Measurements from ENCODE around the gene FAM169A. TPM values are rescaled to one million over a fixed set of nuclear protein-coding genes. Genes with fewer than 3 reads are reported as not detected.
A peak's percentile ranks its signal among the peaks of the same experiment; 100 is the strongest.
"Not testable (repeated sequence)": the region's sequence is repeated elsewhere in the genome, so short reads cannot be mapped to it uniquely, and the experiment has no call there.

Gene FAM169A
- 10.2 and 10.5 TPM in 2 replicates for total RNA-seq (2014; rRNA removed; shearing (Covaris generic))
- polyA plus RNA-seq (2015; cell fraction: cytosol; rRNA removed), result 6.2 and 6.8 TPM in 2 replicates
- 10.2 and 12.2 TPM in 2 replicates for polyA plus RNA-seq (2015; cell fraction: nucleus; rRNA removed)

- in situ Hi-C loops (cut with HindIII; ENCODE audit: low pct_unique_long_range_greater_than_20kb, low sequenced_read_pairs), result no loop called here
- DNase-seq (ENCODE audit: low read depth, low spot score), result peak; percentile 44
Measured at GRCh38 chr5:74865804-74866595, at the start of gene FAM169A. Gene FAM169A, minus strand, starts transcription at chr5:74866387. Its CDS starts 24,711 bp downstream, at chr5:74841676.

GRCh38 chr5:74915488-74915887 lies 49.3 kb upstream of the FAM169A start:
- in situ Hi-C loops (cut with HindIII; ENCODE audit: low pct_unique_long_range_greater_than_20kb, low sequenced_read_pairs), result no loop called here

GRCh38 chr5:74911421-74911820 lies 45.2 kb upstream of the FAM169A start:
- DNase-seq (ENCODE audit: low read depth, low spot score); in situ Hi-C loops (cut with HindIII; ENCODE audit: low pct_unique_long_range_greater_than_20kb, low sequenced_read_pairs): not testable (repeated sequence)

More at GRCh38 chr5:74915488-74915887, 49.3 kb upstream of the FAM169A start:
- DNase-seq (ENCODE audit: low read depth, low spot score), result no peak

GRCh38 chr5:74909888-74910287 lies 43.7 kb upstream of the FAM169A start:
- in situ Hi-C loops (cut with HindIII; ENCODE audit: low pct_unique_long_range_greater_than_20kb, low sequenced_read_pairs); DNase-seq (ENCODE audit: low read depth, low spot score): not testable (repeated sequence)

- DNase-seq (ENCODE audit: low read depth, low spot score); in situ Hi-C loops (cut with HindIII; ENCODE audit: low pct_unique_long_range_greater_than_20kb, low sequenced_read_pairs): not testable (repeated sequence)
Measured at GRCh38 chr5:74908237-74908636, 42.0 kb upstream of the FAM169A start.

- in situ Hi-C loops (cut with HindIII; ENCODE audit: low pct_unique_long_range_greater_than_20kb, low sequenced_read_pairs); DNase-seq (ENCODE audit: low read depth, low spot score): not testable (repeated sequence)
Measured at GRCh38 chr5:74904713-74905112, 38.5 kb upstream of the FAM169A start.

- DNase-seq (ENCODE audit: low read depth, low spot score), result peak; percentile 65
- in situ Hi-C loops (cut with HindIII; ENCODE audit: low pct_unique_long_range_greater_than_20kb, low sequenced_read_pairs), result no loop called here
Measured at GRCh38 chr5:74903165-74903787, 37.1 kb upstream of the FAM169A start.

GRCh38 chr5:74897049-74897448 lies 30.9 kb upstream of the FAM169A start:
- DNase-seq (ENCODE audit: low read depth, low spot score), result no peak
- in situ Hi-C loops (cut with HindIII; ENCODE audit: low pct_unique_long_range_greater_than_20kb, low sequenced_read_pairs), result no loop called here

GRCh38 chr5:74895906-74896305 lies 29.7 kb upstream of the FAM169A start:
- DNase-seq (ENCODE audit: low read depth, low spot score), result no peak
- in situ Hi-C loops (cut with HindIII; ENCODE audit: low pct_unique_long_range_greater_than_20kb, low sequenced_read_pairs), result no loop called here

GRCh38 chr5:74894351-74894750 lies 28.2 kb upstream of the FAM169A start:
- in situ Hi-C loops (cut with HindIII; ENCODE audit: low pct_unique_long_range_greater_than_20kb, low sequenced_read_pairs), result no loop called here
- DNase-seq (ENCODE audit: low read depth, low spot score), result no peak

GRCh38 chr5:74892921-74893320 lies 26.7 kb upstream of the FAM169A start:
- in situ Hi-C loops (cut with HindIII; ENCODE audit: low pct_unique_long_range_greater_than_20kb, low sequenced_read_pairs), result no loop called here
- no peak for DNase-seq (ENCODE audit: low read depth, low spot score)

GRCh38 chr5:74889523-74890105 lies 23.4 kb upstream of the FAM169A start:
- in situ Hi-C loops (cut with HindIII; ENCODE audit: low pct_unique_long_range_greater_than_20kb, low sequenced_read_pairs), result no loop called here
- DNase-seq (ENCODE audit: low read depth, low spot score), result no peak

GRCh38 chr5:74888117-74888516 lies 21.9 kb upstream of the FAM169A start:
- in situ Hi-C loops (cut with HindIII; ENCODE audit: low pct_unique_long_range_greater_than_20kb, low sequenced_read_pairs), result no loop called here
- no peak for DNase-seq (ENCODE audit: low read depth, low spot score)

- in situ Hi-C loops (cut with HindIII; ENCODE audit: low pct_unique_long_range_greater_than_20kb, low sequenced_read_pairs), result no loop called here
- DNase-seq (ENCODE audit: low read depth, low spot score), result no peak
Measured at GRCh38 chr5:74885170-74885569, 19.0 kb upstream of the FAM169A start.

GRCh38 chr5:74882379-74883134 lies 16.4 kb upstream of the FAM169A start:
- in situ Hi-C loops (cut with HindIII; ENCODE audit: low pct_unique_long_range_greater_than_20kb, low sequenced_read_pairs); DNase-seq (ENCODE audit: low read depth, low spot score): not testable (repeated sequence)

GRCh38 chr5:74877624-74878304 lies 11.6 kb upstream of the FAM169A start:
- in situ Hi-C loops (cut with HindIII; ENCODE audit: low pct_unique_long_range_greater_than_20kb, low sequenced_read_pairs), result no loop called here
- DNase-seq (ENCODE audit: low read depth, low spot score), result peak; percentile 84

Measured in SK-MEL-5 (cell line).